SKM-1 (cell line): Measurements from ENCODE around the gene MYH7.
"Not testable (repeated sequence)": the region's sequence is repeated elsewhere in the genome, so short reads cannot be mapped to it uniquely, and the experiment has no call there.

Experiments
- DNase-seq: peaks from one replicate; lab custom pipeline; 2025; ENCODE audit not compliant: unreplicated experiment; lab: John Stamatoyannopoulos, UW

The MYH7 gene

DNA sequence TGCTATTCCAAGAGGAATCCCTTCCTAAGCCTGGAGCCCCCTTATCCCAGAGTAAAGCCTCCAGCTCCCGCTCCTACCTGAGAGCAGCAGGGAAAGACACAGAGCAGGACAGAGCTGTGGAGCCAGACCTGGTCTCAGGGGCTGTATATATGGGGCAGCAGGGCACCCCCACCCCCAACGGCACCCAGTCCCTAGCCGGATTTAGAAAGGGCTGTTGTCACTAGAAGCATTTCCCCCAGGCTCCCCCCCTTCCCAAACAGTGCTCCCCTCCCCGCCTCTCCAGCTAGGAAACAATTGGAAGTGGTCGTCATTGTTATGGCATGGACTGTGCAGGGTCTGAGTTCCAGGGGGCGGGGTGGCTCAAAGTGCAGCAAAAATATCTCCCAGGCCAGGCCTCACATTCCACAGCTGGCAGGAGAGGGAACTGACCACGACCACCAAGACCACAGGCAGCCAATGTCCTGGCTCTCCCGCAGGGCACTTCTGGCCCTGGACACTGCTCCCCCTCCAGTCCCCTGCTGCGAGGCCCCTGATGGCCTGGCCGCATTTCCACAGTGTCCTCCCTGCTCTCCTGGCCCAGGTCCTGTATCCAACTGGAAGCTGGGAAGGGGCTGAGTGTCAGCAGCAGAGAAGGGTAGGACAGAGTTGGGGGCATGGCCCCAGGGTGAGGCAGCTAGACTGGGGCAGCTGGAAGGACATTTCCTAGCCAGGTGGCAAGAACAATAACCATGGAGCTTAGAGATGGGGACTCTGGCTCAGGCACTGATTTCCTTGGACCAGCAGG is at the start of gene MYH7:
MYH7 (minus strand) TSS at position 118 of the 784 bp plus-strand sequence. CDS start 1,928 bp downstream, outside the sequence.
- no peak for DNase-seq

DNA sequence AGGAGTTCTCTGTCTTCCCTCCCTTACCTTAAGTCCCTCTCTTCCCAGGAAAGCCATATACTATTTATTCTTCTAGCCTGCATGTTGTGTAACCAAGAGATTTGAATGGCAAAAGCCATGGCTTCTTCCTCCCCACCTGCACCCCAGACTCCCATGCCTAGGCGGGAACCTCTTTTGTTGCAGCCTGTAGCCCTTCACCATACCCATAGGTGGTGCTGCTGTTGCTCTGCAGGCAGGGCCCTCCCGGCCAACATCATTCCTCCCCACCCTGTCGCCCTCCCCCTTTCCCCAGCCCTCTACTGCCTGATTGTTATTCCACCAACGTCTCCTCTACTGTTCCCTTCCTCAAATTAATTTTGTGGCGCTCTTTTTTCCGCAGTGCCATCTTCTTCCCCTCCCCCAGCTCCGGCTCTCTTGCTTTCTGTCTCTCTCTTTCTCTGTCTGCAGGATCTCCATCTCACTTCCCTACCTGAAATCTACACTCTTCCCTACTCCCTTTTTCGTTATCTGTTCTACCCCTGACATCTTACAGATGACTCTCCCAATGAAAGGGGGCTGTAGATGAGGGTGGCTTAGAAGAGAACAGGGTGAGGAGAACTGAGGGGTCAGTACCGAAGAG is 47.9 kb upstream of the MYH7 start:
- DNase-seq = no peak

DNA sequence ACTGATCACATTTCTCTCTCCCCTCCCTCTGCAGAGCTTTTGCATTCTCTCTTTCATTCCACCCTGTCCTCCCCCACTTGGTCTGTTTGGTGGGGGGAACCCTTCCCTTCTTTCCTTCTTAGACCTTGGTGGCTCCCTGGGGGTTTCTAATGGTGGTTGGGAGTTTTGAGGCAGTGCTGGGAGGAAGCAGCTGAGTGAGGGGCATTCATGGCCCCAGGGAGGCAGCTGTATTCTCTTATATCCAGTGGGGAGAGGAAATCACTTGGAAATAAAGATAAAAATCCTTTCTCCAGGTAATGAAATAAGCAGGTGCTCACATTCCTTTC is 47.3 kb upstream of the MYH7 start:
- no peak for DNase-seq

DNA sequence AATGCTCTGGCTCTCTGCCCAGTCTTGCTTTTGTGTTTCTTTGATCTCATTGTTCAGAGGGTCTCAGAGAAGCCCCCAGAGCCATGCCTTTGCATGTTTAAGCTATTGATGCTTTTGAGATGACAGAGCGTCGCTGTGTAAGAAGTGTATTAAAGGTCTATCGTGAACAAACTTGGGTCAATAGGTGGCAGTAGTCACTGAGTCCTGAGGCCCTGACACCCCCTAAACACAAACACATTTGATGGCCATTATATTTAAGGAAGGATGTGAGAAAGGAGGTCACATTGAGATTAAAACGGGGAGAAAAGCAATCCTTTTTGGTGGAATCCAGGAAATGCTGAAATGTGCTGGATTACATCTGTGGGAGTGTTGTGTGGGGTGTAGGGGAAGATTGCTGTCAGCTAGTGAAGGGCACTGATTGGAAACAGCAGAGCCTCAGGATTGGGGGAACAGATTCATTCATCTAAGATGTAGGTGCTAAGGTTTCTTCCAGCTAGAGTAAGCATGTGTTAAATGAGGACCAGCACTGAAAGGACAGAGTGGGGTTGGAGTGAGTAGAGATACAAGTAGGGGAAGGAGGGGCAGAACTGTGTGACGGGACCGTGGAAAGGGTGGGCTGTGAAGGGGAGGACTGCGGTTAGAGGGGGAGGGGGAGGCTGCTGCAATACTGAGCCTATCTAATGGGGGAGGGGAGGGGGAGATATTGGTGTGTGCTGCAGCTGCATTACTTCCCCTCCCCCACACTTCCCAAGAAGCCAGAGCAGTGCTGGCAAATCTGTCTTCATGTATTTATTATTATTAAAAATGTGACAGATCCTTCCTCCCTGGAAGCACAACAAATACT is 46.7 kb upstream of the MYH7 start:
- no peak for DNase-seq

DNA sequence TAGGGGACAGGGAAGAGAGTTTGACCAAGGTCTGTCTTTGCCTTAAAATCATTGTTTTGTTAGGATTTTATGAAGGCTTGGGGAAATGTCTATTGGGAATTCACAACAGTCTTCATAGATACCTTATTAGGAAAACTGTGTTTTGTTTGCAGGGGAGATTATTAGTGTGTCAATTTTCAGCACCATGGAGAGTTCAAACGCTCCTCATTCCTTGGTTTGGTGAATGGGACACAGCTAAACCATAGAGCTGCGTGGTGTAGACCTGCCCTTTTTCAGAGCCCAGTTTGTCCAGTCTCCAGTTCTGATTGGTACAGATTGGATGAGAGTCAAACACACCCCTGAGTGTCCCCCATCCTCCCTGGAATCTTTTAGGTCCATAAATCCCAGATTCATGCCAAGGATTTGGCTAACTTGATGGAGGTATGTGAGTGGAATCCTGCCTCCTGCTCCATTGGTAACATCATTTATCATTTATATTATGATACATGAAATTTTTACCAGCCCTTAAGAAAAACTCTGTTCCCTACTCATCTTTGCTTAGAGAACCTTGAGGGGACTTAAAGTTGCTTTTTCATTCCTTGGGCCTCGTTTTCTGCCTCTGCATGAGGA is 46.0 kb upstream of the MYH7 start:
- DNase-seq = no peak

GRCh38 chr14:23478109-23478759 is 42.8 kb upstream of the MYH7 start:
- DNase-seq = no peak

DNA sequence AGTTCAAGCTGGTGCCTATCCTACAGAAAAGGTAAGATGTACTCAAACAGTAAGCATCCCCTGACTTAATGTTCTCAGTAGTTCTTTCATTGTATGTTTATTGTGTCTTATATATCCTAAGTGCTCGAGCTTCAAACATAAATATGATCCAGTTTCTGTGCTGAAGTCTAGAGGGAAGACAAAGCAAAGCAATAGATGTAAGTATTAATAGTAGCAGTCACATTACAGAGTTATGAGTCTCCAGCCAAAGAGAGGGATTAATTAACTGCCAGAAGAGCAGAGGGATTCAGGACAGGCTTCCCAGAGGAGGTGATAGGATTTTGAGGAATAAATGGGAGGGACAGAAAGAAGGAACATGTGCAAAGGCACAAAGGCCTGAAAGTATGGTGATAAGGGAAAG is 35.5 kb upstream of the MYH7 start:
- DNase-seq = no peak

DNA sequence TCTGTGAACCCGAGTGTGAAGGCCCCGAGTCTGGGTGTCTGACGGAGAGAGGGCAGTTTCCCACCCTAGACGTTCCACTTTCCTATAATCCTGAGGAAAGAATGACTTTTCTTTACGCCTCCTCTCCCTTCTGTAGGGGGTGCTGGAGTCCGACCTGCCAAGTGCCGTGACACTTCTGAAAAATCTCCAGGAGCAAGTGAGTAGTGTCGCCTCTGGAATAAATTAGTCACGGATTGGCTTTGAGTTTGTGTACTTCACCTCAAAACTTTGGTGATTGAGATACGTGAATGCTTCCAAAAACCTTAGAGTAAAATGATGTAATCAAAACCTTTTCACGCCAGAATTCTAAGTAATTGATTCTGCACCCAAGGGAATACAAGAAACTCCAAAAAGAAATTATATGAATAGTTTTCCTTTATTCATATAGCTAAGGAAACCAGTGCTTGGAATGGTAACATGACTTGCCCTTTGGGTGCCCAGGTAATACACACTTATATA is 34.5 kb upstream of the MYH7 start:
- DNase-seq = no peak

DNA sequence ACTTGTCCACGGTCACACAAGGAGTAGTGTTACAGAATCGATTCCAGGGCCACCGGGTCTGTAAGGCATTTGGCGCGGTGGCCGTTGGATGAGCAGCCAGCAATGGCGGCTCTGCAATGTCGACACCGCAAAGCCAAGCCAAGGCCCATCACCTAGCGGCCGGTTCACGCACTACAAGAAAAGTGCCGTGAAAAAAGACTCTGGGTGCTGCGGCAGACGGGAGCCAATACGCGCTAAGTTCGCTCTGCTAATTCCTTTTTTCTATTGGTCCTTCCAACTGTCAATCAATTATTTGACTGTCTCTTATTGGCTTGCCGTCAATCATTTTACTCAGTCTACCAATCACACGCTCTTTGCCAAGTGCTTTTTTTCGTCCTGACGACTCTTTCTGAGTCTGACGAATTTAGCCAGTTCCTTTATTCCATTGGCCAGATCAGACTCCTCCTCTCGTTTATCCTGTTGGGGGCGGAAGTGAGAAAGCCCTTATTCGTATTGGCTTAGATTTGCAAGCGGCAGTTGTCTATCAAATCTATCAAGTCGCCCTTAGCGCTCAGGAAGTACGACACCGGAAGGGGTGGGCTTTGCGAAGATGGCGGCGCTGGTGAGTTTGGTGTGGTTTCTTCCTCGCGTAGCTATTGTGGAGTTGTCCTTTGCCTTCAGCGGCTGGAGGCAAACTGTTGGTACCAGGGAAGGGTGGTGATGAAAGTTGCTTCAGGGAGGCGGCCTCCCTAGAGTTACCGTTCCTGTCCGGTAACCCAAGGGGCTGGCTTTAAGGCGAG is 33.9 kb upstream of the MYH7 start, which contains the start of gene NGDN:
NGDN (plus strand) TSS at position 577 of the 779 bp plus-strand sequence; CDS start at position 590, 13 bp downstream.
- DNase-seq = peak; percentile 78

GRCh38 chr14:23468704-23469126 is 33.3 kb upstream of the MYH7 start:
- no peak for DNase-seq

DNA sequence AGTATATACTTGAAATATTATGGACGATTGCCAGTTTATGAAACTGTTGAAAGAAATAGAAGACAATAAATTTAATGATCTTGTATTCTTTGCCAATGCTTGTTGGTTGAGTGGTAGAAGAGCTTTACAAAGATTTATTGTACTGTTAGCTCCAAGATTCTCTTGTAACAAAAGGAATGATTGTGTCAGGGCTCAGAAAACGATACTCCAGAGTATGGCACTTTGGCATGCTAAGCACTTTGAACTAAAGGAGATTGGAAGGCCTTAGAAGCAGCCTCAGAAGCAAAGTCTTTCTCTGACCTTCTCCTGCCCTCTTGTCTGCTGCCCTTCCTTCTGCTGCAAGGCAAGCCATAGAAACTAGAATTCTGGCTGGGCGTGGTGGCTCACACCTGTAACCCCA is 29.8 kb upstream of the MYH7 start:
- no peak for DNase-seq

DNA sequence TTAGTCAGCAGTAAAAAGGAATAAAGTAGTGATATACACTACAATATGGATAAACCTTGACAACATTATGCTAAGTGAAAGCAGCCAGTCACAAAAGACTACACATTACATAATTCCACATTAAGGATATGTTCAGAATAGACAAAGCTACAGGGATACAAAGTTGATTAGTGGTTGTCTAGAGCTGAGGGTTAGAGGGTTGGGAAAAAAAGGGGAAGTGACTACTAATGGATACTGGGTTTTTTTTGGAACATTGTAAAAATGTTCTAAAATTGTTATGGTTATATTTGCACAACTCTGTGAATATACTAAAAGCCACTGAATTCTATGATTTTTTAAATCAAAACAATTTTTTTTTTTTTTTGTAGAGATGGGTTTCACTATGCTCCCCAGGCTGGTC is 29.2 kb upstream of the MYH7 start:
- no peak for DNase-seq

DNA sequence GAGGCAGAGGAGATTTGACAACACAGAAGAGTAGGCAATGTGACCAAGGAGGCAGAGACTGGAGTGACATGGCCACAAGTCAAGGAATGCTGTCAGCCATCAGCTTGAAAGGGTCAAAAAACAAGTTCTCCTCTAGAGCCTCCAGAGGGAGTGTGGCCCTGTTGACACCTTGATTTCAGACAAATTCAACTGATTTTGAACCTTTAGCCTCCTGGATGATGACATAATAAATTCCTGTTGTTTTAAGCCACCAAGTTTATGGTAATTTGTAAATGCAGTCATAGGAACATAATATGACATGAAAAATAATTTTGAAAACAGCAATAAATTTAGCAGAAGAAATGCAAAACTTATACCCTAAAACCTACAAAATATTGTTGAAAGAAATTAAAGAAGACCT is 25.5 kb upstream of the MYH7 start:
- DNase-seq = no peak

DNA sequence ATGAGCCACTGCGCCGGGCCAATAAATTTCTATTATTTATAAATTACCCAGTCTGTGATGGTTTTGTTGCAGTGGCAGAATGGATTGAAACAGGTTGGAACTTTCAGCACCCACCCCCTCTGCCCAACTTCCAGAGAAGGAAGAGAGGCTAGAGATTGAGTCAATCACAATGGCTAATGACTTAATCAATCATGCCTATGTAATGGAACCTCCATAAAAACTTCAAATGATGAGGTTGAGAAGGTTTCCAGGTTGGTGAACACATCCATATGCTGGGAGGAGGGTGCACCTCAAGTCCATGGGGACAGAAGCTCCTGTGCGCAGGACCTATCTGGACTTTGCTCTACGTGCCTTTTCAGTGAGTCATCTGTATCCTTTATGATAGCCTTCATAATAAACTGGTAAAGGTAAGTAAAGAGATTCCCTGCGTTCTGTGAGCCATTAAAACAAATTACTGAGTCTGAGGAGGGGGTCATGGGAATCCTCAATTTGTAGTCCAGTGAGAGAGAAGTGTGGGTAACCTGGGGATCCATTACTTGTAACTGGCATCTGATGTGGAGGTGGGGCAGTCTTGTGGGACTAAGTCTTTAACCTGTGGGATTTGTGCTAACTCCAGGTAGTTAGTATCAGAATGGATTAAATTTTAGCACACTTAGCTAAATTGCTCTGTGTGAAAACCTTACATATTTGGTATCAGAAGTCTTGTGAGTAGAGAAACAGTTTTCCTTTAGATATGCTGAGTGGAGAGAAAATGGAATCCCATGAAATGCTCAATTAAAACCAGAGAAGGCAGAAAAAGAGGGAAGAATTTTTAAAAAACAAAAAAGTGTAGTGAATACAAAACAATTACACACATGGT is 22.4 kb upstream of the MYH7 start:
- DNase-seq = no peak

DNA sequence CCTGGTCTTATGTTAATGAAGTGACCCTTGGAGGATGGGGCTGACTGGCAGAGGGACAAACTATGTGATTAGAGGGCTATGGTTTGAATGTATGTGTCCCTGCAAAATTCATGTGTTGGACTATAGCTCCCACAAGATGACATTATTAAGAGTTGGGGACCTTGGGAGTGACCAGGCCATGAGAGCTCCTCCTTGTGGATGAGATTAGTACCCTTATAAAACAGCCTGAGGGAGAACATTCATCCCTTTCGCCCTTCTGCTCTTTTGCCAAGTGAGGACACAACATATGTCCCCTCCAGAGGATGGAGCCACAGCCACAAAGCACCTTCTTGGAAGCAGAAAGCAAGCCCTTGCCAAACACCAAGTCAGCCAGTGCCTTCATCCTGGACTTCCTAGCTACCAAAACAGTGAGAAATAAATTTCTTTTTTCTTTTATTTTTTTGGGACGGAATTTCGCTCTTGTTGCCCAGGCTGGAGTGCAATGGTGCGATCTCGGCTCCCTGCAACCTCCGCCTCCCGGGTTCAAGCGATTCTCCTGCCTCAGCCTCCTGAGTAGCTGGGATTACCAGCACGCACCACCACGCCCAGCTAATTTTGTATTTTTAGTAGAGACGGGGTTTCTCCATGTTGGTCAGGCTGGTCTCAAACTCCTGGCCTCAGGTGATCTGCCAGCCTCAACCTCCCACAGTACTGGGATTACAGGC is 21.6 kb upstream of the MYH7 start:
- DNase-seq = not testable (repeated sequence)

DNA sequence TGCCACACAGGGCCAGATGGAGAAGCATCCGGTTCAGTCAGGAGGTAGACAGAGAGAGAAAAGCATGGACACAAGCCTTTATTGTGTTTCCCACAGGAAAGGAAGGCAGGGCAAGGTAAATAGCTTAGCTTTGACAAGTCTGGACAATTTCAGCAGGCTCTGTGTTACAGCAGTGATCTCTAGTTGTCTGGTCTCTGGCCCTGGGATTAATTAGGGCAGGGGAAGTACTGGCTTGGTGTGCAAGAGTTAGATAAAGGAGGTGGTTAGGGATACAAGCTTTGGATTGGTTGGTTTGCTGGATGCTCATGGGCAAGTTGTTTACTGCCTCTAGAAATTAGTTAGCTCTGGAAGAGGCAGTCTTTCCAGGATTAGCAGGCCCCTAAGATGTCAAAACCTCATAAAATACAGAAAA is 19.0 kb upstream of the MYH7 start:
- DNase-seq = no peak

DNA sequence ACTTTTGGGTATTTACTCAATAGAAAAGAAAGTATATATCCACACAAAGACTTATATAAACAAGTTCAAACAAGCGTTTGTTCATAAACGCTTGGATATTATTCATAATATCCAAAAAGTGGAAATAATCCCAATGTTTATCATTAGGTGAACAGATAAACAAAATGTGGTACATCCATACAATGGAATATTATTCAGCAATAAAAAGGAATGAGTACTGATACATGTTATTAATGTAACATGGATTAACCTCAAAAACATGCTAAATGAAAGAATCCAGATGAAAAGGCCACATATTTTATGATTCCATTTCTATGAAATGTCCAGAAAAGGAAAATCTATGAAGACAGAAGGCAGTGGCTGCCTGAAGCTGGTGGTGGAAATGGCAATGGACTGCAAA is 16.8 kb upstream of the MYH7 start:
- no peak for DNase-seq

DNA sequence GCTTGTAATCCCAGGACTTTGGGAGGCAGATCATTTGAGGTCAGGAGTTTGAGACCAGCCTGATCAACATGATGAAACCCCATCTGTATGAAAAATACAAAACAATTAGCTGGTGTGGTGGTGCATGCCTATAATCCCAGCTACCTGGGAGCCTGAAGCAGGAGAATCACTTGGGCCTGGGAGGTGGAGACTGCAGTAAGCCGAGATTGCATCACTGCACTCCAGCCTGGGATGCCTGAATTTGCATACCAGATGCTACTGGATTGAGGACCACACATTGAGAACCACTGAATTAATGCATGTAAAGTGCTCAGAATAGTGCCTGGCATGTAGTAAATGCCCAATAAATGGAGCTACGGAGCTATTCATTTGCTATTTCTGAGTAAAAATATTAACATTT is 14.9 kb upstream of the MYH7 start:
- no peak for DNase-seq
